Stimulated activated CD4-positive, alpha-beta T cell treated with anti-CD3 and anti-CD28 coated beads, Interleukin-15, amount 100 ng/mL, for 1 hour (primary cell): ENCODE data around the gene CFAP43.
"Not testable (repeated sequence)": the region's sequence is repeated elsewhere in the genome, so short reads cannot be mapped to it uniquely, and the experiment has no call there.

ENCODE experiments used
- DNase-seq, 2 donors: peaks; one replicate each; pipeline ENCODE4 v3.0.0-alpha.2; 2020; ENCODE audit warnings: low read depth in 1 of 2, low spot score in 1 of 2

The CFAP43 gene

DNA sequence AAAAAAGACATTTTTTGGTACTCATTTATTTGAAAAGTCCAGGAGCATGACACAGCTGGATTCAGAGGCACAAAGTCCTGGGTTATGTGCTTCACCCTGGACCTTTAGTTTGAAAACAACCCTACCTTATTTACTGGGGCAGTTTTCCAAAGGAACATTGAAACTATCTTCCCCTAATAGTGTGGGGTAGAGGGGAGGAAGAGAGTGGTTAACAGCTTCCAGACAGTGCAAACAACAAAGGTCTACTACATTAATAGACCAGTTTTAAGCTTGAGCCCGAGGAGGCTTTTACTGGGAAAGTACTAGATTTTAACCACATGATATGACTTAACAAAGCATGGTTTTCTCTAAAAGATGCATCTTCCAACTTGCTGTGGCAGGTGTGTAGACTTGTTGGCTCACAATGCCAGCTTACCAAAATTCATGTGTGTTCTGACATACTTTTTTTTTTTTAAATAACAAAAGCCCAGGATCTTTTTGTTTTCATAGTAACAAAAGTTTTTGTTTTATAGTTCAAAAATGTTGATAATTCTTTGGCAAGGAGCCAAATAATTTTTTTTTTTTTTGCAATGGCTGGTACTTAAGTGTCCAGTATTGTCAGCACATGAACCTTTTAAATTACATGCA is 24.3 kb upstream of the CFAP43 start:
- DNase-seq, result no peak

DNA sequence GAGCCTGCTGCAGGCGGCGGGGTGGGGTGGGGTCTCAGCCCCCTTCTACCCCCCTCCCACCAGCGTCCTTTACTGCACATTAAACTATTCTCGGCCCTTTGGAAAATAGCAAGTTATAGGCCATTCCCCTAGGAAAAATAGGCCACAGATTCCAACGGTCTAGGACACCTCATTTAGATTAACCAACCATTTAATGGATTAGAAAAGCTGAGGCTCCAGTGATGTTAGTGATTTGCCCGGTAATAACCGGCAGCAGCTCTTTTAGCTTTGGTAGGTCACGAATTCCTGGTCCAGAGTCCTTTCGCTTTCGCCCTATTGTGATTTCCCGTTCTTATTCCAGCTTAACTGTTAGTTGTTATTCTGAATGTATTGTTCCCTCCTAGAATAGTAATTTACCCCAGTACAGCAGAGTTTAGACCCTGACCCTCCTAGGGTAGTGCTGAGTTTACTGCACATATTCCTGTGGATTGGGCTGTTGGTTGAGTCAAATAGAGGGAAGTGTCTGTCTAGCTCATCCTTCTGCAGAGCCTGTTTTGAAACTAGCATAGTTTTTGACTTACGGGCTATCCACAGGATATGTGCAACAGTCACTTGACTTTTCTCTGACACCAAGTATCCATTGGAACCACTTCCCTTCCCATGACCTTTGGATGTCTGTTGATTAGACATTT is 23.3 kb upstream of the CFAP43 start:
- DNase-seq, result no peak

DNA sequence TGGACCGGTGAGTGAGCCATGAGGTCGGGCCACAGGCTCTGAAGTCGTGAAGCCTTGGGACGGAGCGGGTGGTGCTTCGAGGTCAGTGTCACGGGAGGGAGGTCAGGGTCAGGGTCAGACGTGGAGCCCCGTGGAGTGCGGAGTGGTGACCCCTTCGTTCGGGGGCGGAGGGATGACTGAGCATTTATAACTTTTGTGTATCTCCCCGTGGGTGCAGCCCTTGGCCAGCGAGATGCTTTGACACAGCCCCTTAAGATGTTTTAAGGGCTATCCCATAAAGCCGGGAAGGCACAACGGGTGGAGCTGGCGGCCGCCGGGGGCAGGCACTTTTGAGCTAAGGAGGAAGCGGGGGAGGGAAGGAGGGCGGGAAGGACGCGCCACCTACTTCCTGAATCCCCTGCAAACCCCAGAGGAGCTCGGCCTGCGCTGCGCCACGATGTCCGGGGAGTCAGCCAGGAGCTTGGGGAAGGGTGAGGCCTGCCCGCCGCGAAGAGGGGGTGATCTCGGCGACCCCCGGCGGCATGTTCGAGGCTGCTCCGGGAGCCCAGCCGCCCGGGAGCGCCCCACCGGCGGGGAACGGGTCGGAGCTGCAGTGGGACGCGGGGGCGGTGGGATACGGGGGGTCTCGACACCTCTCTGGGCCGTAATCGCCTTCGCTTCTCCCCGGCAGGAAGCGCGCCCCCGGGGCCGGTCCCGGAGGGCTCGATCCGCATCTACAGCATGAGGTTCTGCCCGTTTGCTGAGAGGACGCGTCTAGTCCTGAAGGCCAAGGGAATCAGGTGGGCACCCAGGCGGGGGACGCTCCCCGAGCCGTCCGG is 22.5 kb upstream of the CFAP43 start, which contains the start of gene GSTO1:
Gene GSTO1, plus strand, starts transcription at position 400 of the 818 bp plus-strand sequence. Its CDS starts 37 bp downstream, at position 437.
- no peak for DNase-seq

DNA sequence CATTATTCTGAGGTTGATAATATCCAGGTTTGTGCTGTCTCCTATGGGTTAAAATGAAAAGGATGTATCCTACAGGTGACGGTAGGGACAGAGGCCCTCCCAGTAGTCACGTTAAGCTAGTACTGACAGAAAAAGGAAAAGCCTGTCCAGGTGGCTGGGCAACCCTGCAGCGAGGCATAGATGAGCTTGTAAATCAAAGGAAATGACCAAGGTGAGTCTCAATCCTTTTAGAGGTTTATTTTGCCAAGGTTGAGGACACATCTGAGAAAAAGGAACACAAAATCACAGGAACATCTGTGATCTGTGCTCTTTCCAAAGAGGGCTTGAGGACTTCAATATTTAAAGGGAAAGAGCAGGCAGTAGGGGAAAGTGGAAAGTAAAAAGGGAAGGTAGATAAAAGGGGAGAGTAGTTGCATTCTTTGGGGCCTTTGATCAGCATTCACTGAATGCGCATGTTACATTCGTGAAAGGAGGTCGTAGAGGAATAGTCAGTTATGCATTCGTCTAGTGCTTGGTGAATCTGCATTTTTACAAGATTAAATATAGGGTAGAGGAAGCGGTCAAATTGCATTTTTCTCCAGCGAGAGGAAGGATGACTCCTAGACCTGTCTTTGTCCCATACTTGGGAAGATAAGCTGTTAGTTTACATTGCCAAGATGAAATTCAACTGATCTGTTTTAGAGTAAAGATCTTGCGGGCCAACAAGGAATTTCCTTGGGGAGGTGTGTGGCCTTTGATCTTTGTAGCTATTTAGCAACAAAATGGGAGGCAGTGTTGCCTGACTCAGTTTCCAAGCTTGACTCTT is 21.6 kb upstream of the CFAP43 start:
- no peak for DNase-seq

DNA sequence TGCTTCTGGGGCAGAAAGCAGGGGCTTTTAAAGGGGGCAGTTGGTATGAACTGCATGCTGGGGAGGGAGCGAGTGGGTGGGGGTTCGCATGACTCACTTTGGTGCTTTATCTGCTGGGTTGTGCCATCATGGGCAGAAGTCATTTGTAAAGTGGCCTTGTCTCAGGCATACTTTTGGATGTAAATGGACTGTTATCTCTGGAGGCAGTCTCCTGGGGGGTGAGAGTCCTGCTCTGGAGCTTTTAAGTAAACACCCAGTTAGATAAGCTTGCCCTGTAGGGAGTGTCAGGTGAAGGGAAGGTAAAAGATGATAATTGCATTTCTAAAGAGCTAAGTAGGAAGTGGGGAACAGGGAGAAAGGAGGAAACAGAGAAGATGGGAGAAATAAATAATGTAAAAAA is 20.9 kb upstream of the CFAP43 start:
- no peak for DNase-seq

DNA sequence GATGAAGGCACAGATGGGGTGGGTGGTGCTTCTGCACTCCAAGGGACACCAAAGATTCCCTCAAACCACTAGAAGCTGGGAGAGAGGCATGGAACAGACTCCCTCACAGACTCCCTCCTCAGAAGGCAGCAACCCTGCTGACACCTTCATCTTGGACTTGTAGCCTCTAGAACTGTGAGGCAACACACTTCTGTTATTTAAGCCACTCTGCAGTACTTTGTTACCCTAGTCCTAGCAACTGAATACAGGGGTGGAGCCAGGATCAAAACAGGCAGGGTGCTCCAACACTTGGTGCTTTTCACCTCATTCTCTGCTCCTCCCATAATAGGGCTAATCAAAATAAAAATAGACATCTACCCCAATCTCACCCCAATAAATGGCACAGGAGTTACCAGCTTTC is 20.2 kb upstream of the CFAP43 start:
- DNase-seq, result no peak

DNA sequence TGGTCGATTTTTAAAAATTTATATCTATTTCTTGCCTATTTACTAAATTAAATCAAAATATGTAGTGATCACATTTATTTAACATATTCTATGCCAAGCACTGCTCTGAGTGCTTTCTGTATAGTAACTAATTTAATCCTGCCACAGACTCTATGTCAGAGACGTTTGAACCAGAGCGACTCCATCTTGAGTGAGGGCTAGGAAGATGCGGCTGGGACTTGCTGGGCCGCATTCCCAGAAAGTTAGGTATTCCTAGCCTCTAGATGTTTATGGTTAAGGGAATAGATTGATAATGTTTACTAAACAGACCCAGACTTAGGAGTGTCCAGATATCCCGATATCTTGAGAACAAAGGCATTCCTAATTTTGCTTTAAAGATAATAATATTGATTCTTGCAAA is 19.3 kb upstream of the CFAP43 start:
- no peak for DNase-seq

DNA sequence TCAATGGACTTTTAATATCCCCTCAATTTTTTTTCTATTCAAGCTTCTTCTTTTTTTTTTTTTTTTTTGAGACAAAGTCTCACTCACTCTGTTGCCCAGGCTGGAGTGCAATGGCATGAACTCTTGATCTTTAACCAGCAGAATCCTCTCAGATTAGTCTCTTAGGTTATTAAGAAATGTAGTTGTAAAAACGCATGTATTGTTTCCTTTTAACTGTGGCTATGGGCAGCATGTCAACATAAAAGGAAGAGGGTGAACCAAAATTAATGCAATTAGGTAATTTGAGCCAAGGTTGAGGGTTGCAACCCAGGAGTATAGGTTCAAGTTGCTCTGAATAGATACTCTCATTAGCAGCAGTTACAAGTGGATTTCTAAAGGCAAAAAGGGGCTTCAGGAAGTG is 18.2 kb upstream of the CFAP43 start:
- DNase-seq, result no peak

DNA sequence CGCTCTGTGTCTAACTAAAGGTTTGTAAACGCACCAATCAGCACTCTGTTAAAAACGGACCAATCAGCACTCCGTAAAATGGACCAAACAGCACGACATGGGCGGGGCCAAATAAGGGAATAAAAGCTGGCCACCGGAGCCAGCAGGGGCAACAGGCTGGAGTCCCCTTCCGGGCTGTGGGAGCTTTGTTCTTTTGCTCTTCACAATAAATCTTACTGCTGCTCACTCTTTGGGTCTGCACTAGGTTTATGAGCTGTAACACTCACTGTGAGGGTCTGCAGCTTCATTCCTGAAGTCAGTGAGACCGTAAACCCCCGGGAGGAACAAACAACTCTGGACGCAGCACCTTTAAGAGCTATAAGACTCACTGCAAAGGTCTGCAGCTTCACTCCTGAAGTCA is 16.8 kb upstream of the CFAP43 start:
- not testable (repeated sequence) for DNase-seq

DNA sequence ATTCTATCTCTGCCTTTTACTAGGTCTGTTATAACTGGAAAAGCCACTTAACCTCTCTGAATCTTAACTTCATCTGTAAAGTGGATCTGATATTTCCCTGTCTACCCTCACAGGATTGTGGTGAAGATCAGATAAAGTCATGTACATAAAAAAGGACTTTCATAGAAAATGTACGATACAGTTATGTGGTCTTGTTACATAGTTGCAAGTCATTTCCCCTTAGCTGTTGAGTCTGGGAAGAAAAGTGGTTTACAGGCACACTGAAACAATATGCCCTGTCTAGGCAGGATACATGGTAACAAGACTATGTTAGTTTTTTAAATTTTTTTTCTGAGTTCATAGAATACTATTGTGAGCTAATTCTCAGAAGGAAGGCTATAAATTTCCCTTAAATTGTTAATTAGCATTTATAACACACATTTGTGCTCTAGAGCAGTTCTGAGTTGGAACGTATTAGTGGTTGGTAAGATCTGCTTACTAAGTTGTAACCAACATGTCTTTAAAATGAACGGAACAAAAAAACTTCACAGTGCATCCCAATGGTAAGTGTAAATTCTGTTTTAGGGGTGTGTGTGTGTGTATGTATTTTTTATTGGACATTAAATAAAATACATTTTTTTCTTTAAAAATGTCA is 15.5 kb upstream of the CFAP43 start:
- no peak for DNase-seq

DNA sequence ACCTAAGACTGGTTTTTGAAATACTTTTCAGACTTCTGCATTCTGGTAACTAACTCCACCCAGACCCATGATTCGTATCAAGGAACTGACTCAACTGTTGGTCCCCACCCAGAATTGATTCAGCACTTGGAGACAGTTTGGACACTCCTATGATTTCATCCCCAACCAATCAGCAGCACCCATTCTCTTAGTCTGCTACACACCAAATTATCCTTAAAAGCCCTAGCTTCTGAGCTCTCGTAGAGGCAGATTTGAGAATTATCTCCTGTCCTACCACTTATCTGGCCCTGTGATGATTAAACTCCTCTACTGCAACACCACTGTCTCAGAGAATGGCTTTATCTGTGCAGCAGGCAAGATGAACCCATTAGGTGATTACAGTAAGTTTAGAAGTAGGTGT is 14.8 kb upstream of the CFAP43 start:
- no peak for DNase-seq

DNA sequence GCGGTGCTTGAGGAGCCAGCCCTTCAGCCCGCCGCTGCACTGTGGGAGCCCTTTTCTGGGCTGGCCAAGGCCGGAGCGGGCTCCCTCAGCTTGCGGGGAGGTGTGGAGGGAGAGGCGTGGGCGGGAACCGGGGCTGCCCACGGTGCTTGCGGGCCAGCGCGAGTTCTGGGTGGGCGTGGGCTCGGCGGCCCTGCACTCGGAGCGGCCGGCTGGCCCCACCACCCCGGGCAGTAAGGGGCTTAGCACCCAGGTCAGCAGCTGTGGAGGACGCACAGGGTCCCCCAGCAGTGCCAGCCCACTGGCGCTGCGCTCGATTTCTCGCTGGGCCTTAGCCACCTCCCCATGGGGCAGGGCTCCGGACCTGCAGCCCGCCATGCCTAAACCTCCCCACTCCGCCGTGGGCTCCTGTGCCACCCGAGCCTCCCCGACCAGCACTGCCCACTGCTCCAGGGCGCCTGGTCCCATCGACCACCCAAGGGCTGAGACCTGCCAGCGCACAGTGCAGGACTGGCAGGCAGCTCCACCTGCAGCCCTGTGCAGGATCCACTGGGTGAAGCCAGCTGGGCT is 13.0 kb upstream of the CFAP43 start:
- no peak for DNase-seq

DNA sequence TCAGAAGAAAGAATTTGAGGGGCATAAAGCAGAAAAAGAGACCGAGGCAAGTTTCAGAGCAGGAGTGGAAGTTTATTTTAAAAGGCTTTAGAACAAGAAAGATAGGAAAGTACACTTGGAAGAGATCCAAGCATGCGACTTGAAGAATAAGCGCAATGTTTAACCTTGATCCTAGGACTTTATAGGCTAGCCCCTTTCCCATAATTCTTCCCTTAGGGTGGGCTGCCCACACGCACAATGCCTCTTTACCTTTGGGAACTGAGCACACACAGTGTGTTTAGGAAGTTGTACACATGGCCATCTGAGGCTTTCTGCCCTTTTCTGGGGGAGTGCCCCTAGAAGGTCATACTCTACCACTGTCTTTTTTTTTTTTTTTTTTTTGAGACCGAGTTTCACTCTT is 11.3 kb upstream of the CFAP43 start:
- DNase-seq, result no peak

DNA sequence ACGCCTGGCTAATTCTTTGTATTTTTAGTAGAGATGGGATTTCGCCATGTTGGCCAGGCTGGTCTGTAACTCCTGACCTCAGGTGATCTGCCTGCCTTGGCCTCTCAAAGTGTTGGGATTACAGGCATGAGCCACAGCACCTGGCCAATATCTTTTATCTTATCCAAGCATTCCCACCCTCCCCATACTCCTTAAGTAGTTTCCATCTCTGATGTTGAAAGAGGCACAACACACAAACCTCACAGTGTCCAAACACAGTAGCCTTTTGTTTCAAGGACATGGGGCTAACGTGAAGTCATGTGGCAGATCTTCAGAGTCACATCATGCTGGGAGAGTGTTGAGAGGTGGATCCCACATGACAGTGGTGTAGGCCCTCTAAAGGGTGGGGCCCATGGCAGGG is 10.8 kb upstream of the CFAP43 start:
- not testable (repeated sequence) for DNase-seq

DNA sequence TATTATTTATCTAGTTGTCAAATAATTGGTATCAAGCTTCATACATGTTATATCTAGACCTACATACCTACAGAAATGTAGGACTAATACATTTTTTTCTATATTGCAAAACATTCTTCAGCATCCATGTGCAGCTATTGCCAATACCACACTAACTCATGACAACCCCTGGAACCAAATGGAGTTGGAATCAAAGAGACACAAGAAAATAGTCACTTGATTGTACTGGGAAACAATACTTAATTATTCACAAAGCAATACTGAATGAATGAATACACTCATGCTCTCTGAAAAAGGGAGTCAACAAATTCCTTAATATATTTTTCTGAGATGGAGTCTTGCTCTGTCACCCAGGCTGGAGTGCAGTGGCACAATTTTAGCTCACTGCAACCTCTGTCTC is 10.4 kb upstream of the CFAP43 start:
- DNase-seq, result no peak

DNA sequence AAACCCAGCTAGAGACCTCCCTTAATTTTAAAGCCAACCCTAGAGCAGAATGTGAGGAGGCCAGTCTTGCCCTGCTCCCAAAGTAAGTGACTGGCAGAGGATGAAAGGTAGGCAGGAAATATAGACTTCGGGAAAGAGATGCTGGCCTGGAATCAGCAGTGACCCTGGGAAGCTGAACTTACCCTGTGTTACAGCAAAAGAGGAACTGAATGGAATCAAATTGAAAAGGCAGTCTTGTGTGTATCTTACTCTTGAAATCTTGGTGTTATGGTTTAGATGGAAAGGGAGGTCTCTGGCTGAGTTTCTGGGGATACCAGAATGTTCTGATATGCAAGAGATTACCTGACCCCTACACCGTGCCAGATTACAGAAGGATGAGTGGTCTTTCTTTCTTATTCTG is 7.9 kb upstream of the CFAP43 start:
- DNase-seq, result no peak

DNA sequence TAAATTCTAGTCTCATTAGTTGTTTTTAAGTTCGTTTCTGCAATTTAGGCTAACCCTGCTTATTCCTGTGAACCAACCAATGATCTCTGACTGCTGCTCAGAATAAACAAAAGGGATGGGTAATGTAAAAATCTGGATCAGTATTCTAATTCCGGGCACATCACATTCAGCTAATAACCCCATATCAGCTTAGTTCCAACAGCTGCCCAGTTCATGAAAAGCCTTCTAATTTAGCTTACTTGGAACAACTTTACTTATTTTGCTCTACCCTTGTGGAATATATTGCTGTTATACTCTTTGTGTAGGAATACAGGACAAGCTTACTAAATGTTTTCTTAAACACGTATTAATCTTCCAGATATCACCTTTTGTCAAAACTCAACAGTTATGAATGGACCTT is 3.6 kb upstream of the CFAP43 start:
- no peak for DNase-seq

DNA sequence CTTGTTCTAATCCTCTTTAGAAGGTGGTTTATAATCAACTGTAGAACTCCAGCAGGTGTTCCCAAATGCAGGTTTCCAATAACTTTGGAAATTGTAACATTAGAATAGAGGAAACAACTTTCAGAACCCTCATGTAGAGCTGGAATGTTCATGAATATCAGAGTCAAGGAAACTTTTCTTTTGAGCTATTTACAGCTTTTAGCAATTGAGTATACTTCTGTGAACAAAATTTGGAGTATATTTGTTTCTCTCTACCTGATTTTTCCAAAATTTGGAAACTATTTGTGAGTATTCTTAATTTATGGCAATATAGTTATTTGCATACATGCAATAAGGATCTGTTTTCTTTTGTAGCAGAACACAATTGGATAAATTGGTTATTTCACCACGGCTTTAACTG is 2.8 kb upstream of the CFAP43 start:
- DNase-seq, result no peak

DNA sequence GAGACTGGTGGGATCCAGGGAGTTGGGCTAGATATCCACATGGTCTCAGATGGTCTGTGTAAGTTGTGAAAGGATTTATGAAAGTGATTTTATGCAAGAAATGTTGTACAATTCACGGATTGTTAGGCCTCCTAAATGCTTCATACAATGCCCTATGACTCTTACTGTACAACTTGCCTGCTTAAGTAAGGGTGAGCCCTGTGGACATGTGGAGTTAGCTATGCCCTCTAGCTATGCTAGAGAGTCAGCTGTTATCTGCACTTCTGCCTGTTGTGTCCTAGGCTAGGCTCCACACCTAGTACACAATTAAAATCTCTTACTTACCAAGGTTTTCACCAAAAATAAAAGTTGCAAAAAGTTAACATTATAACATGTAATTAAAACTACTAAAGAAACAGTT is 1.7 kb upstream of the CFAP43 start:
- no peak for DNase-seq

DNA sequence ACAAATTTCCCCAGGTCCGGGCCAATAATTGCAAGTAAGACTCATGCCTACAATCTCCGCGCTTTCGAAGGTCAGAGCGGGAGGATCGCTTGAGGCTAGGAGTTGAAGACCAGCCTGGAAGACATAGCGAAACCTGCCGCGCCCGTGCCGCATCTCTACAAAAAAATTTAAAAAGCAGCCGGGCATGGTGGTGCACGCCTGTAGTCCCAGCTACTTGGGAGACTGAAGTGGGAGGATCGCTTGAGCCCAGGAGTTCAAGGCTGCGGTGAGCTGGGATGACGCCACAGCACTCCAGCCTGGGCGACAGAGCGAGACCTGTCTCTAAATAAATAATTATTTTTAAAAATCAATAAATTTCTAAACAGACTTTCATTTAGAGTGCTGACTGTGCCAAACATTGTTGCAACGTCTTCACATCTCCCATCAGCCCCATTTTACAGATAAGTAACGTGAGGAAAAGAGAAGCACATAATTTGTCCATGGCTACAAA is 494 bp upstream of the CFAP43 start:
- DNase-seq, result no peak
